Measurements from ENCODE around the gene B3GNT3.

B3GNT3 gene

GRCh38 chr19:17834350-17835181 is 39.6 kb downstream of the B3GNT3 start:
- no peak for DNase-seq (ENCODE audit: low read depth)

DNA sequence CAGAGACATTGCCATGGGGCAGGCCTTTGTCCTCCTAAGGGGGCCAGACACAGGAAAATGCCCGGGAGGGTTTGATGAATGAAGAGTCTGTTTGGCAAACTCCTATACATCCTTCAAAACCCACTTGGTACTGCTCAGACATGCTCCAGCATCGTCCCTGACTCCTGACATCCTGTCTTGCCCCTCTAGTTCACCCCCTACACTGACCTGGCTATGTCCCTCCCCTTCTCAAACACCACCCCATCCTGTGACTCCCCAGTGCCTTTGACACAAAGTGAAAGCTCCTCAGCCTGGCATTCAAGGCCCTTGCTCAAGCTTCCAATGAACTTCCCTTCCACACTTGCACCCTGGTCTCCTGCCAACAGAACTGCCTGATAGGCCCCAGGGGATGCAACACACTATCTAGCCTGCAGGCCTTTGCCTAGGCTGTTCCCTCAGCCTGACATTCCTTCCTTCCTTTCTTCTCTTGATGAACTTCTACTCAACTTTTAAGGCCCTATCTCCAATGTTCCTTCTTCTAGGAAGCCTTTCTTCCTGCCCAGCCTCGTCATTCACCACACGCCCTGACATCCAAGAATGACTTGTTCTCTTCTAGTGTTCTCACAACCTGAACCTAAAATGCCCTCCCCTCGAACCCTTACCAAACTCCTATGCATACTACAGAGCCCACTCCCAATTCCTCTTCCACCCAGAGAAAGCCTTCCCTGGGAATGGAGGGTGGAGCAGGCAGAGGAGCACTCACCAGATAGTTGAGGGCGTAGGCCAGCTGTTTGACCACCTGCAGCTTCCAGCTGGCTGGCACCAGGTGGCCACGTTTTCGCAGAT is 40.5 kb downstream of the B3GNT3 start:
- DNase-seq (ENCODE audit: low read depth): no peak

GRCh38 chr19:17836530-17836929 is 41.6 kb downstream of the B3GNT3 start:
- DNase-seq (ENCODE audit: low read depth): no peak

GRCh38 chr19:17837972-17838371 is 43.0 kb downstream of the B3GNT3 start:
- DNase-seq (ENCODE audit: low read depth): no peak

GRCh38 chr19:17840019-17840418 is 45.1 kb downstream of the B3GNT3 start:
- no peak for DNase-seq (ENCODE audit: low read depth)

GRCh38 chr19:17841371-17841809 is 46.5 kb downstream of the B3GNT3 start:
- no peak for DNase-seq (ENCODE audit: low read depth)

DNA sequence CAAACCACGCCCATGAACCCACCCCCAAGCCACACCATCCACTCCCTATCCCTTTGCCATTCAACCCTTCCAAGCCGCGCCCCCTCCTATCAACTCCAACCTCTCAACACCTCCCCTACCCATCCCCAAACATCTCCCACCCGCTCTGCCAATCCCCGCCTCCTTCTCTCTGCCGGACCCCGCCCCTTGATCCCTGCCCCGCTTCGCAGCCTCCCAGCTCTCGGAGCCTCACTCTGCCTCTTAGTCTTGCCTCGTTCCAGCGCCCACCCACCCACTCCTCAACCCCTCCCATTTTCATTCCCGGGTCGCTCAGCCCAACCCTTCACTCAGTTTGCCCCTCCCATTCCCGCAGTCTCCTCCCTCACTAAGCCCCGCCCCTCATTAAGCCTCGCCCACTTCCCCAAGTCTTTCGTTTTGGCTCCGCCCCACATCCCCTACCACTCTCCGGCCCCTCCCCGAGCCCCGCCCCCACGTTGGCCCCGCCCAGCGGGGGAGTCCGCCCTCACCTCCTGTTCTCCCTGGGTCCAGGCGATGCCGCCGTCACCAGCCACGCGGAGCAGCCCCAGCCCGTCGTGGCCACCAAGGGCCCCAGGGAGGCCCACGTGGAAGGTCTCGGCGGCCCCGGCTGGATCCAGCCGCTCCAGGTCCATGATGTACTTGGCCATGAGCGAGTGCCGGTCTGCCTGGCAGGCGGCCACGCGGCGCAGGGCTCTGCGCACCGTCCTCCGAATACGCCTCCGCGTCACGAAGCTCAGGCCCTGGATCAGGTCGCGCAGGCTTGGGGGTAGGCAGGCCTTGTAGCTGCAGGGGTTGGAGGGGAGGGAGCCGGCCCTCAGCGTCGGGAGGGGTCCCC is 47.1 kb downstream of the B3GNT3 start:
- DNase-seq (ENCODE audit: low read depth): no peak

- no peak for DNase-seq (ENCODE audit: low read depth)
These were observed 47.8 kb downstream of the B3GNT3 start for GRCh38 chr19:17842663-17843291.

DNA sequence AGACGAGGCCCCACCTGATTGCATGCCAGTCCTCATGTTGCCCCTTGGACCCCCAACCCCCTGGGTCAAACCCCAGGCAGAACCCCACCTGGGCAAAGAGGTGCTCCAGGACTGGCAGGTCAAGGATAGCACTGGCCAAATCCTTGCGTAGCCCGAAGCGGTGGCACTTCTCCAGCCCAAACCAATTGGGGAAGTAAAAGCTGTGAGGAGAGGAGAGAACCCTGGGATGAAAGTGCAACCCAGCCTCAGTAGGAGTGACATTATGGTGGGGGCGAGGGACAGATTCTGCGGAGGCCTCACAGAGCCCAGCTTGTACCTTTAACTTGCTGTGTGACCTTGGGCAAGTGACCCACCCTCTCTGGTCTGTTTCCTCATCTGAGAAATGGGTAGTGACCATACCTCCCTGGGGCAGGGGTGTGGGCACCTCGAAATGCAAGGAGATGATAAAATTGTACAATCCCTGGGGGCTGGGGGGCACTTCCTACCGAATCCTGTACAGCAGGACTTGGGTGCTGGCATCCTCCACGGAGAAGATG is 48.4 kb downstream of the B3GNT3 start:
- no peak for DNase-seq (ENCODE audit: low read depth)

DNA sequence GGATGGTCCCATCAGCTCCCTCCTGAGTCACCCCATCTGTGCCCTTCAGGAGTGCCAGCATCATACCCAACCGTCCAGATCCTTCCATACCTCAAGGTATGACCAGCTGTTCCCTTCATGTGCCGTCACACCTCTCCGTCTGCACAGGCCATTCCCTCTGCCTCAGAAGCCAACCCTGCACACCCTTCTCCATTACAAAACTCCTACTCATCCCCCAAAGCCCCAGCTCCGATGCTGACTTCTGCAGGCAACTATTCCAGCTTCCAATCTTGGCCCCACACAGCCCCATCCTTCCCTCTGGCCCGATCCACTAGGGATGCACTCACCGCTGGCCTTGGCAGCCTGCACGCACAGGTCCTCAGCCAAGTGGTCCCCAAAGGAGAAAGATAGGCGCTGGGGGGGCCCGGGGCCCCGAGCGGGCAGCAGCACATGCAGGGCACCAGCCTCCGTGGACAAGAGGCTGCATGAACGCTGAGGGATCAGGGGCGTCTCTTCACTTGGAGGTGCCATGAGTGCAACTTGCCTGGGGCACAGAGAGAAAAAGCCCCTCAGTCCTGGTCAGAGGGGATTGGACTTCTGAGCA is 49.1 kb downstream of the B3GNT3 start:
- DNase-seq (ENCODE audit: low read depth): no peak

GRCh38 chr19:17846146-17846545 is 51.2 kb downstream of the B3GNT3 start:
- no peak for DNase-seq (ENCODE audit: low read depth)

DNA sequence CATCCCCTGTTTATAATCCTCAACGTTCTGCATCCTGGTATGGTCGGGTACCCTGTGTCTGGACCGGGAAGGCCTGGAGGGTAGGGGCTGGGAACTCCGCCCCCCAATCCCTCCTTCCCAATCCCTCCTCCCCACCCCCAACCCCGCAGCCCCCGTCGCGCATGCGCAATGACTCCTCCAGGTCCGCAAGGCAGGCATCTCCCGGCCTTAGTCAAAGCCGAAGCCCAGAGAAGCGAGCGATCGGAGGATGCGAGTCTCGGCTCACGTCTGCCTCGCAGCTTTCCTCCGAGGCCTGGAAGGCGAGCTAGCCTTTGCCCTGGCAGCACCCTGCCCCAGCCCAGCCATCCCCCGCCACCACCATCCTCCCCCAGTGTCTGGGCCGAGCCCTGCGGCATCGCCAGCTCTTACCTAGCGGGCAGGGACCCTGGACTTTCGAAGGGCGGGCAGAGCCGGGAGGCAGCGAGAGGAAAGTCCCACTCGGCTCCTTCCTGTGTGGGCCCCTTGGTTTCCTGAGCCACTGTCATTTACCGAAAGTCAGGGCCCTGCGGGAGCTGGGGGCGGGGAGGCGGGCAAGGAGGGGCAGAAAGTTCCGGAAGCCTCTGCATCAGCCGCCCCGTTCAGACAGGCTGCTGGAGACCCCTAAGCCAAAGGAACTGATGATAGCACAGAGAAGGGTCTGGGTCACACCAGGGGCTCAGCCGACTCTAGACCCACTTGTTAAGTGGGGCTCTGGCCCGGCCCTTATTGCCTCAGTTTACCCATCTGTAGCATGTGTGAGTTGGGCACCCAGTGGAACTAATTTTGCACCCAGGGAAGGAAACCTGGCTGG is 52.8 kb downstream of the B3GNT3 start, which contains the start of gene JAK3:
TSS of gene JAK3 (minus strand) at position 445 of the 829 bp plus-strand sequence. CDS start 3,565 bp downstream, outside the sequence.
- no peak for DNase-seq (ENCODE audit: low read depth)

DNA sequence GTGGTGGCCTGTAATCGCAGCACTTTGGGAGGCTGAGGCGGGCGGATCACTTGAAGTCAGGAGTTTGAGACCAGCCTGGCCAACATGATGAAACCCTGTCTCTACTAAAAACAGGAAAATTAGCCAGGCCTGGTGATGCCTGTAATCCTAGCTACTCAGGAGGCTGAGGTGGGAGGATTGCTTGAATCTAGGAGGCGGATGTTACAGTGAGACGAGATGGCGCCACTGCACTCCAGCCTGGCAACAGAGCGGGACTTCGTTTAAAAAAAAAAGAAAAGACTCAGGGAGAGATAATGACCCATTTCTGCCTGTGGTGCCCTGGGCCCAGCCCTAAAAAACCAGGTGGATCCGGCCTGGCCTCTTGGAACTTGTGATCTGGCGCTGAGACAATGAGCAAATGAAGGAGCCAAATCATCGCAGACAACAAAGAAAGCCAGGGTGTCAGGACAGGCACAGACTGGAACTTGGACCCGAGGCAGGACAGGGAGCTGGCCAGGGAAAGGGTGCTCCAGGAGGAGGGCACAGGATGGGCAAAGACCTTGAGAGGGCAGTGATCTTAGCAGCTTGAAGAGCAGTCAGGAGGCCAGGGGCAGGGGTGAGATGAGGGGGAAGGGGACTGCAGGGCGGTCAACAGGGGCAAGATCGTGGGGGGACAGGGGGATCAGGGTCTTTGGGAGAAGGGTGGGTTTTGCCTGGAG is 53.8 kb downstream of the B3GNT3 start:
- no peak for DNase-seq (ENCODE audit: low read depth)

DNA sequence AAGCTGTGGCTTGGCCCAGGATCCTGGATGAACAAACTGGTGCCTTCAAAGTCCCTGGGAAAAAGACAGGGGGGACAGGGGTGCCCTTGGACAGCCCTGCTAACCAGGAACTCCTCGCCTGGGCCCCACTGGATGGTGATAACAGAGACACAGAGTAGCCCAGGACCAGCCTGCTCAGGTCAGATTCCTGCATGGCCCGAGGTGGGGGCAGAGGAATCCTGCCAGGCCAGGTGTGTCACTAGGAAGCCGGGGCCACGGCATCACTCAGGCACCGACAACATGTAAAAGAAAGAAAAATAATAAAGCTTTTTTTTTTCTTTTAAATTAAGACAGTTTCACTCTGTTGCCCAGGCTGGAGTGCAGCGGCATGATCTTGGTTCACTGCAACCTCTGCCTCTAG is 59.1 kb downstream of the B3GNT3 start:
- DNase-seq (ENCODE audit: low read depth): no peak

DNA sequence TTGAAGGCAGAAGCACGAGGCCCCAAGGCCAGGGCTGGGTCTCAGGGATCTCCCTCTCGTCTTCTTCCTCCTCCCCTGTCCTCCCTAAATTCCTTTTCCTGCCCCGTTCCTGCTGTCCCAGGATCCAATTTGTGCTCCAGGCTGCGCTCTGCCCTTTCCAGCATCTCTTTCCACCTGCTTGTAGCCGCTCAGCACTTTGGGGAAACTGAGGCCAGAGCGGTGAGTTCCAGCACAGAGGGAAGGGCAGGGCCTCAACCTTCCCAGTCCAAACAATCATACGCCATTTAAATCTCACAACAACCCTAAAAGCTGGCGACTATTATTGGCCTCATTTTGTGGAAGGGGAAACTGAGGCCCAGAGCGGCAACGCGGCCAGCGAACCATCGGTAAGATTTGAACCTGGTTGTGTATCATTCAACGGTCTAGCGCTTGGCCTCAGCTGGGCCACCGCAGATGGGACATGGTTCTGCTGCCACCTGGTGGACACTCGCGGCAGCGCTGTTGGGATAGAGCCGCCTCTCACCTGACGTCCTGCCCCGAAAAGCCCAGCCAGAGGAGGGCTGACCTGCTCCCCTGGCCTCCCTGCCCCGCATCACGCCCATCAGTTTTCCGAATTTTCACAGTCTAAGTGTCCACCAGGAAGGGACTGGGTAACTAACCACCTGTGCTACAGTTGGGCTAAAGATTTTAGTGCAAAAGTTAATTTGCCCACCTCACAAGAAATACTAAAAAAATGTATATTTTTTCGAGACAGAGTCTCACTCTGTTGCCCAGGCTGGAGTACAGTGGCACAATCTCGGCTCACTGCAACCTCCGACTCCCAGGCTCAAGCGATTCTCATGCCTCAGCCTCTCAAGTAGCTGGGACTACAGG is 60.6 kb downstream of the B3GNT3 start:
- no peak for DNase-seq (ENCODE audit: low read depth)

DNA sequence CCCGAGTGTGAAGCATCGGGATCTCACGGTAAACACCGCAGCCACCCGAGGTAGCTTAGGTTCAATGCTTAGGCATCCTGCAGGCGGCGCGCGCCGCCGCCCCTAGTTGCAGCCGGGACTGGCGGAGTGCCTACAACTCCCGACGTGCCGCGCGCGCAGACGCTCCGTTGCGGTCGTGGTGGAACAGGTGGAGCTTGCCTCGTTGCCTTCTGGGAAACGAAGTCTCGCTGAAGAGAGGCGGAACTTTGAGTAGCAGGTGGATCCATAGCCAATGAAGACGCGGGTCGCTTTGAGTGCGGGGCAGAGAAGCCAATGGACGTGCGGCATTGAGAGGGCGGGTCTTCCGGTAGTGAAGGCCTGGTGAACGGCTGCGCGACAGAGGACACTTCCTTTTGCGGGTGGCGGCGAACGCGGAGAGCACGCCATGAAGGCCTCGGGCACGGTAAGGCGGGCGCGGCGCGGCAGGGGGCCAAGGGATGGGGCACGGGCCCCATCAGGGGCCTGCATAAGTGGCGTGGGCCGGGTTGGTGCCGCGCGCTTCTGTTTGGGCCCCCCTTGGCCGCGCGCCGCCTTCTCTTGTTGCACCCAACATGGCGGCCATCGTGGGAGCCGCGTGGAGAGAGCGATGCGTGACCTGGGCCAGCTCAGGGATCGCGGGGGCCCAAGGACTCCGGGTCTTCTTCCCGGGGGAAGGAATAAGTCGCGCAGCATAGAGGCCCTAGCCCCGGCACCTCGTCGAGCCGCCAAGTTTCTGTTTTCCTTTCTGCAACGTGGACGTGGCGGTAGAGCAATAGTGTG is 64.8 kb downstream of the B3GNT3 start, which contains the start of gene RPL18A:
TSS of gene RPL18A (plus strand) at position 378 of the 798 bp plus-strand sequence. CDS start at position 425, 47 bp downstream.
- DNase-seq (ENCODE audit: low read depth): peak; percentile 98

DNA sequence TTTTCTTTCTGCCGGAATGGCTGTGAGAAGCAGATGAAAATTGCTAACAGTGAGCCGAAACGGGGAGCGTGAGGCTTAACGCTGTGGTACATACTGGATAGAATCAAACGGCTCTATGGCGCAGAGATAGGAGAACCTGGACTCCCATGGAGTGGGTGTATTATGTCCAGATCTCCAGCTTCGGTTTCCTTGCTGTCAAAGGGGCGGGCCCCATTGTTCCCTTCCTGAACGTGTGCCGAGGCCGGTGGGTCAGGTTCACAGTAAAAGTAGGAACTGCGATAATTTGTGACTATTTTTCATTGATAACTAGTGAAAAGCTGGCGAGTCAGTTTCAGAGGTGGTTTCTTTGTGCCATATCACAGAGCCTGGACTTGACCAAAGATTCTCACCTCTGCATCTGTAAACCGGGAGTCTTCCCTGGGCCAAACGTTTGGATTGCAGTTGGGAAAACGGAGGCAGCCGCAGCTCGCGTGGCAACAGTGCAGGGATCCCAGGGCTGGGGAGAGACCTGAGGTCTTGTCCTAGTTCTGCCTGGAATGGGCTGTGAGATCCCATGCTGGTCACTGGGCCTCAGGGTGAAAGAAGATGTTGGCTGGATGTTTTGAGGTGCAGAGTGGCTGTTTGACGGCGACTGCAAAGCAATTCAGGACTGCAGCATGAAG is 65.5 kb downstream of the B3GNT3 start:
- no peak for DNase-seq (ENCODE audit: low read depth)

All from HS-5 (cell line).